WTC11 (cell line): ENCODE results near the gene TNNT1. TPM values are rescaled to one million over a fixed set of nuclear protein-coding genes. Genes with fewer than 3 reads are reported as not detected.

Experiments
- ATAC-seq: fragments of 200-7000 bp; cut with Tn5 transposase; 2 replicates; pipeline ENCODE4 v1.10.0; 2021; ENCODE audit warnings: mild to moderate bottlenecking, moderate library complexity
- CTCF ChIA-PET: fragments of 300-600 bp; sonication (Branson Sonifier 250); formaldehyde crosslinking; loops from one replicate; lab custom pipeline; 2021; ENCODE audit warnings: antibody characterized with exemption; lab: Charles Lee
- POLR2A ChIA-PET: fragments of 350-600 bp; sonication (Branson Sonifier 250); formaldehyde crosslinking; loops from one replicate; lab custom pipeline; 2021; ENCODE audit warnings: antibody characterized with exemption; lab: Charles Lee
- DNase-seq: peaks from one replicate; pipeline ENCODE4 v3.0.0; 2021; ENCODE audit warnings: low spot score
- H3K27ac Mint-ChIP-seq: 2 replicates; pipeline ENCODE4 v1.8.0; 2021; ENCODE audit warnings: mixed read lengths
- H3K27me3 Mint-ChIP-seq: 2 replicates; pipeline ENCODE4 v1.8.0; 2021; ENCODE audit warnings: low read depth, mild to moderate bottlenecking, moderate library complexity, mixed read lengths
- H3K36me3 Mint-ChIP-seq: 2 replicates; pipeline ENCODE4 v1.8.0; 2021; ENCODE audit warnings: mixed read lengths
- H3K4me1 Mint-ChIP-seq: 2 replicates; pipeline ENCODE4 v1.8.0; 2022; ENCODE audit warnings: mixed read lengths
- H3K4me3 Mint-ChIP-seq: 2 replicates; pipeline ENCODE4 v1.8.0; 2021; ENCODE audit warnings: mild to moderate bottlenecking, moderate library complexity, mixed read lengths
- H3K9me3 Mint-ChIP-seq: 2 replicates; pipeline ENCODE4 v1.8.0; 2021; ENCODE audit warnings: mixed read lengths
- CTCF ChIP-seq: fragments of 200-600 bp; IDR thresholded peaks from 2 replicates; pipeline ENCODE4 v1.8.0; 2022; ENCODE audit warnings: antibody characterized with exemption
- E2F1 ChIP-seq: sonication (generic); formaldehyde crosslinking; IDR thresholded peaks from 2 replicates; pipeline ENCODE4 v1.8.0; 2022; ENCODE audit warnings: mild to moderate bottlenecking, missing genetic modification reagents
- ELF4 ChIP-seq: sonication (generic); formaldehyde crosslinking; IDR thresholded peaks from 2 replicates; pipeline ENCODE4 v1.8.1; 2022; ENCODE audit warnings: low read depth, mild to moderate bottlenecking, moderate library complexity, missing genetic modification reagents
- FOXP4 ChIP-seq: sonication (generic); formaldehyde crosslinking; IDR thresholded peaks from 2 replicates; pipeline ENCODE4 v1.8.0; 2022; ENCODE audit warnings: mild to moderate bottlenecking, missing genetic modification reagents
- GTF2I ChIP-seq: fragments of 250-450 bp; sonication (Bioruptor Pico); conservative IDR thresholded peaks from 2 replicates; pipeline ENCODE4 v1.4.0; 2021; ENCODE audit warnings: mild to moderate bottlenecking
- HMGA2 ChIP-seq: fragments of 250-450 bp; sonication (Bioruptor Pico); IDR thresholded peaks from 2 replicates; pipeline ENCODE4 v1.4.0; 2021; ENCODE audit warnings: mild to moderate bottlenecking, moderate library complexity
- JAZF1 ChIP-seq: fragments of 250-450 bp; sonication (Bioruptor Pico); IDR thresholded peaks from 2 replicates; pipeline ENCODE4 v1.9.0; 2021; ENCODE audit warnings: moderate library complexity, mild to moderate bottlenecking, inconsistent platforms
- KAT7 ChIP-seq: sonication (generic); formaldehyde crosslinking; IDR thresholded peaks from 2 replicates; pipeline ENCODE4 v1.8.1; 2023; ENCODE audit warnings: missing genetic modification reagents, mild to moderate bottlenecking, borderline replicate concordance
- MAX ChIP-seq: sonication (generic); formaldehyde crosslinking; IDR thresholded peaks from 2 replicates; pipeline ENCODE4 v1.8.0; 2022; ENCODE audit warnings: mild to moderate bottlenecking, missing genetic modification reagents
- NFATC4 ChIP-seq: fragments of 250-450 bp; sonication (Bioruptor Pico); IDR thresholded peaks from 2 replicates; pipeline ENCODE4 v1.9.0; 2021; ENCODE audit warnings: mild to moderate bottlenecking
- NFE2L1 ChIP-seq: sonication (generic); formaldehyde crosslinking; IDR thresholded peaks from 2 replicates; pipeline ENCODE4 v1.8.1; 2023; ENCODE audit warnings: missing genetic modification reagents
- NFYB ChIP-seq: sonication (generic); formaldehyde crosslinking; conservative IDR thresholded peaks from 2 replicates; pipeline ENCODE4 v1.8.0; 2022; ENCODE audit warnings: low read depth, missing genetic modification reagents
- OVOL2 ChIP-seq: fragments of 250-450 bp; sonication (Bioruptor Pico); IDR thresholded peaks from 2 replicates; pipeline ENCODE4 v1.9.0; 2021; ENCODE audit warnings: mild to moderate bottlenecking, borderline replicate concordance
- PREB ChIP-seq: sonication (generic); formaldehyde crosslinking; IDR thresholded peaks from 2 replicates; pipeline ENCODE4 v1.8.1; 2022; ENCODE audit warnings: mild to moderate bottlenecking, missing genetic modification reagents, moderate library complexity, borderline replicate concordance
- PRRX2 ChIP-seq: fragments of 250-450 bp; sonication (Bioruptor Pico); IDR thresholded peaks from 2 replicates; pipeline ENCODE4 v1.8.0; 2021; ENCODE audit warnings: mild to moderate bottlenecking
- RORB ChIP-seq: fragments of 250-450 bp; sonication (Bioruptor Pico); IDR thresholded peaks from 2 replicates; pipeline ENCODE4 v1.9.0; 2021; ENCODE audit warnings: mild to moderate bottlenecking
- ZMAT4 ChIP-seq: fragments of 250-450 bp; sonication (Bioruptor Pico); IDR thresholded peaks from 2 replicates; pipeline ENCODE4 v1.9.0; 2021; ENCODE audit warnings: mild to moderate bottlenecking
- ZNF219 ChIP-seq: sonication (generic); formaldehyde crosslinking; IDR thresholded peaks from 2 replicates; pipeline ENCODE4 v1.8.0; 2023; ENCODE audit warnings: missing genetic modification reagents, mild to moderate bottlenecking, borderline replicate concordance
- ZNF425 ChIP-seq: fragments of 250-450 bp; sonication (Bioruptor Pico); conservative IDR thresholded peaks from 2 replicates; pipeline ENCODE4 v1.9.0; 2021; ENCODE audit warnings: mild to moderate bottlenecking
- total RNA-seq: library from RNA; stranded (reverse); gene quantifications from 3 replicates; pipeline ENCODE4 v1.2.3, GENCODE V29; 2021
- TF ChIP-seq, protein P1 (sequence below): sonication (generic); formaldehyde crosslinking; IDR thresholded peaks from 2 replicates; pipeline ENCODE4 v1.8.1; 2023; ENCODE audit warnings: mild to moderate bottlenecking, missing genetic modification reagents, moderate library complexity
- TF ChIP-seq, protein P2 (sequence below): sonication (generic); formaldehyde crosslinking; IDR thresholded peaks from 2 replicates; pipeline ENCODE4 v1.8.1; 2022; ENCODE audit warnings: low read depth, mild to moderate bottlenecking, moderate library complexity, missing genetic modification reagents, borderline replicate concordance

TNNT1 gene
- total RNA-seq, 1 experiment from 2014 or later: 50.6 TPM

GRCh38 chr19:55179606-55180484 is 30.8 kb upstream of the TNNT1 start, which contains the start of gene SYT5 (continued):
- TF ChIP-seq, protein P1, sequence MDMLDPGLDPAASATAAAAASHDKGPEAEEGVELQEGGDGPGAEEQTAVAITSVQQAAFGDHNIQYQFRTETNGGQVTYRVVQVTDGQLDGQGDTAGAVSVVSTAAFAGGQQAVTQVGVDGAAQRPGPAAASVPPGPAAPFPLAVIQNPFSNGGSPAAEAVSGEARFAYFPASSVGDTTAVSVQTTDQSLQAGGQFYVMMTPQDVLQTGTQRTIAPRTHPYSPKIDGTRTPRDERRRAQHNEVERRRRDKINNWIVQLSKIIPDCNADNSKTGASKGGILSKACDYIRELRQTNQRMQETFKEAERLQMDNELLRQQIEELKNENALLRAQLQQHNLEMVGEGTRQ (CRISPR knock-in tag): peak; percentile 84
- TF ChIP-seq FOXP4 (peak; percentile 96), GTF2I (CRISPR knock-in tag) (no peak), E2F1 (0 out of 2 replicates have a peak, but pooled peaks have one; percentile 11), ELF4 (CRISPR knock-in tag) (peak; percentile 69; the same call in 1 of the 2 replicates), CTCF (no peak)
- TF ChIP-seq, protein P2, sequence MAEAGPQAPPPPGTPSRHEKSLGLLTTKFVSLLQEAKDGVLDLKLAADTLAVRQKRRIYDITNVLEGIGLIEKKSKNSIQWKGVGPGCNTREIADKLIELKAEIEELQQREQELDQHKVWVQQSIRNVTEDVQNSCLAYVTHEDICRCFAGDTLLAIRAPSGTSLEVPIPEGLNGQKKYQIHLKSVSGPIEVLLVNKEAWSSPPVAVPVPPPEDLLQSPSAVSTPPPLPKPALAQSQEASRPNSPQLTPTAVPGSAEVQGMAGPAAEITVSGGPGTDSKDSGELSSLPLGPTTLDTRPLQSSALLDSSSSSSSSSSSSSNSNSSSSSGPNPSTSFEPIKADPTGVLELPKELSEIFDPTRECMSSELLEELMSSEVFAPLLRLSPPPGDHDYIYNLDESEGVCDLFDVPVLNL (CRISPR knock-in tag): peak; percentile 77; the same call in 1 of the 2 replicates
- TF ChIP-seq, all 79 proteins: peak for 34

- peaks cover 20% of the 10 kb centered on the region for H3K4me1 Mint-ChIP-seq
- ATAC-seq (peak; percentile 65), DNase-seq (peak; percentile 93)
- ChIA-PET POLR2A (interaction anchor here (0.7 to 1.4 kb wide), 3 partner anchors 37 to 160 kb away, joined by 3 to 6 read pairs (median 6); no protein-coding TSS in a partner anchor), CTCF (interaction anchor here (0.8 to 3.1 kb wide), 5 partner anchors 13 to 476 kb away, joined by 3 to 15 read pairs (median 5); partner anchors contain the start of genes DNAAF3 and U2AF2)
- peak overlapping the region; percentile 77 for H3K4me3 Mint-ChIP-seq
- H3K36me3 Mint-ChIP-seq: no peaks in the 10 kb centered on the region
- peaks cover 92% of the 10 kb centered on the region for H3K27me3 Mint-ChIP-seq
- H3K27ac Mint-ChIP-seq: peak overlapping the region; percentile 72; the same call in 1 of the 2 replicates
- H3K9me3 Mint-ChIP-seq: no peaks in the 10 kb centered on the region
- TF ChIP-seq RORB (CRISPR knock-in tag) (no peak), NFATC4 (no peak), KAT7 (no peak), HMGA2 (CRISPR knock-in tag) (no peak), NFYB (CRISPR knock-in tag) (no peak; the same call in 1 of the 2 replicates), ZMAT4 (CRISPR knock-in tag) (no peak), NFE2L1 (CRISPR knock-in tag) (no peak), GTF2I (CRISPR knock-in tag) (peak; percentile 52), PREB (CRISPR knock-in tag) (no peak), ZNF219 (CRISPR knock-in tag) (no peak), ZNF425 (CRISPR knock-in tag) (no peak), OVOL2 (CRISPR knock-in tag) (no peak), MAX (CRISPR knock-in tag) (0 out of 2 replicates have a peak, but pooled peaks have one; percentile 20), JAZF1 (no peak), PRRX2 (CRISPR knock-in tag) (no peak)
These were observed 30.0 kb upstream of the TNNT1 start for GRCh38 chr19:55178781-55179599.
